GM18951 (cell line): ENCODE results near the gene NEO1.

Source experiments
- POLR2A ChIP-seq: IDR thresholded peaks from 4 replicates; pipeline ENCODE4 v1.6.1; 2011; ENCODE audit warnings: mild to moderate bottlenecking; ENCODE audit not compliant: insufficient read length, insufficient read depth; ENCODE audit errors: extremely low read depth
- in situ Hi-C: fragments of 300-500 bp; cut with MboI; formaldehyde crosslinking; loops from one replicate; pipeline ENCODE4 v1.12.0; 2022; ENCODE audit warnings: low sequenced_read_pairs, mixed read lengths, inconsistent platforms; ENCODE audit not compliant: unreplicated experiment

Gene NEO1

DNA sequence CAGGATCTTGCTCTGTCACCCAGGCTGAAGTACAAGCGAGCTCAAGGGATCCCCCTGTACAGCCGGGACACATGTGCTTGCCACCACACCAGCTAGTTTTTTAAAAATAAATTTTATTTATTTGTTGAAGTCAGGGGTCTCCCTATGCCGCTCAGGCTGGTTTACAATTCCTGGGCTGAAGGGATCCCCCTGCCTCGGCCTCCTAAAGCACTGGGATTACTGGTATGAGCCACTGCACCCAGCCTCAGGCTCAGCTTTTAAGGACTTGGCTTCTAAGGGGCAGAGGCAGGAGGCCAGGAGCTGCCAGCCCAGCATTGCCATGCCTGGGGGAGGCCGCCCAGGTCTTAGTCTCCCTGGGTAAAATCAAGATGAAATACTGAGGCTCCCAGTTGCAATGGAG, 279.2 kb downstream of the NEO1 start:
- in situ Hi-C loops = no loop called here
- TF ChIP-seq POLR2A = no peak

DNA sequence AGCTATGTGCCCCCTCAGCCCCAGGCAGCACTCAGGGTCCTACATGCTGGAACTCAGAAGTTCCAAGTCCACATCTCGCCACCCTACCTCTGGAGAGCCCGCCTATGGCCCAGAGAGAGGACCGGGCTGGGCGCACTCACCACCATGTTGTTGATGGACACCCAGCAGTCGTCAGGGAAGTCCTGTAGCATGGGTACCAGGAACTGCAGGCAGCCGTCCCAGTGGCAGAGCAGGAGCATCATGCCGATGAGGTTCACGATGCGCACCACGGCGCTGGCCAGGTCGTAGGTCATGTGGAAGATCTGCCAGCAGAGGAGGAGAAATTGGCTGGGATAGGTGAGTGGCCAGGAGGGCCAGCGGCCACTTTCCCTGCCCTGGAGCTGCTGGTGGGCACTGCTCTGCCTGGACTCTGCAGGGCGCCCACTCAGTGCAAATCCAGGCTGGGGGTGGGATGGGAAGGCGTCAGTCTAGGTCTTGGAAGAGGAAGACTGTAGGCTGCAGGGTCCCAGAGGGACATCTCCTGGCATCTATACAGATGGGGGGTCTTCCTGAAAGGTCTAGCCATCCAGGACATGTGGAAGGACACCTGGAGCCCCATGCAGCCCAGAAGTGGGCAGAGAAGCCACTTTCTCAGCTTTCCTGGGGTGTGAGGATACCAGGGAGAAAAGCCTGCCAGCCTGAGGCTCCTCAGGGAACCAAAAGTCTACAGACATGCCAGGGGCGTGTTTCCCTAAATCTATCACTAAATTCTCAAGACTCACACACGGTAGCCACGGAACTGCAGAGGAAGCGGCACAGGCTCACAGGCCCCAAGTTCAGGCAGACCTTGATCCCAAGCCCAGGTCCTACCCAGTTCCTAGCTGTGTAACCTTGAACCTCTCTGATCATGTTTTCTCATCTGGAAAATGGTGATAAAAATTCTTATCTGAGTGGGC, 280.0 kb downstream of the NEO1 start:
- in situ Hi-C loops = no loop called here
- no peak for TF ChIP-seq POLR2A

DNA sequence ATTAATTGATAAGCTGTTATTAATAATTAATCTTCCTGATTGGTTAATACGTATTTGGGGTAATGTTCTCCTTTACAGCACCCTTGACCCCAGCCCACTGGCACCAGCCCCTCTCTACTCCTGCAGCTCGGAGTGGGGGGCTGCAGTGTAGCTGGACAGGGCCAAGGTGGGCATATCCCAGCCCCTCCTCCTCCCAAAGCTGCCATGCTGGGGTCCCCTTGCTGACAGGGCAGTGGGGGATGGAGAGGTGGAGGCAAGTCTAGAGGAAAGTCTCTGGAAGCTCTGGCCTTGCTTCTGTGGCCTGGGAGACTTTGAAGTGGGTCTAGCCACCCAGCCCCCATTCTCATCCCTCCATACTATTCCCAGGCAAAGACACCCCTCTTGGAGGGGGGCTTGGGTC, 280.7 kb downstream of the NEO1 start:
- in situ Hi-C loops = no loop called here
- TF ChIP-seq POLR2A = no peak

DNA sequence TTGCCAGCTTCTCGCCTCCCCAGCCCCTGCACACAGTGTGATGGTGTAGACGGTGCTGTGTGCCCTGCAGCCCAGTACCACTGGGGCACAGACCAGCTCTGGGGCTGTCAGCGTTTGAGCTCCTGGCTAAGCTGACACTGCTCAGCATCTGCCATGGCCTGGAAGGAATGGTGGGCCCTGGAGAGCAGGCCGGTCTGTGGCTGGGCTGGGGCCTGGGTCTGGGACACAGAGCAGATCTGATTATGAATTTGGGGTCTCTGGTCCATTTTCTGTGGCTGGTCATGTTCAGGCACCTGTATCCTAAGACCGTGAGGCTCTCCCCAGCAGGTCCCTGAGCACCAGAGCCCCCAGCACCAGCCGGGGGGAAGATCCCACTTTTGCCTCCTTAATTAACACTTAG, 281.8 kb downstream of the NEO1 start:
- no peak for TF ChIP-seq POLR2A
- in situ Hi-C loops = no loop called here

DNA sequence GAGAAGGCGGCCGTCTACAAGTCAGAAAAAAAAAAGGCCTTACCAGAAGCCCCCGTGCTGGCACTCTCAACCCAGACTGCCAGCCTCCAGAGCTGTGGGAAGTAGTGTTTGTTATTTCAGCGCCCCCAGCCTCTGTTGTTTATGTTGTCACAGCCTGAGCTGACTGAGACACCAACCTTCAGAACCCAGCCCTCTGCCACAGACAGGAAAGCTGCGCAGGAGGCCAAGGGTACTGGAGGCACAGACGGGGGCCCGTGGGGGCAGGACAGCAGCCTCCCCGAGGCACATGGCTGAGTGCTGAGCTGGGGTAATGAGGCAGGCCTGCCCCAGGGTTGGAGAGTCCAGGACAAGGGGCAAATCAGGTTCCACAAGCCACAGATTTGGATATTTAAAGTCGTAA, 282.8 kb downstream of the NEO1 start:
- in situ Hi-C loops = no loop called here
- no peak for TF ChIP-seq POLR2A

DNA sequence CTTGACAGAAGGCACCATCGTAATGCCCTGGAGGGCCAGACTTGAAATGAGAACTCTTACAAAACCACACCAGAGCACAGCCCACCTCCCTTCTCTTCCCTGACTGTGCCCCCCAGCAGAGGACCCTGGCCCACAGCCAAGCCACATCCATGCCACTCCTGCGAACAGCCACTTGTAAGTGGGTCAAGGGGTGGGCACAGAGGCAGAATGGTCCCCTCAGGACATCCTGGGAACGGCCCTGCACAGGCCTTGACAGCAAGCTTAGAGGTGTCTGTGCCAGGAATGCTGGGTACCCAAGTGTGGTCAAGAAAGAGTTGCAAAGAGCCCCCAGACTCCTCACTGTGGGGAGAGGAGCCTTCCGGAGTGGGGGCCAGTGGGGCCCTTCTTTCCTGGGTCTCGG, 283.2 kb downstream of the NEO1 start:
- TF ChIP-seq POLR2A = no peak
- in situ Hi-C loops = no loop called here

DNA sequence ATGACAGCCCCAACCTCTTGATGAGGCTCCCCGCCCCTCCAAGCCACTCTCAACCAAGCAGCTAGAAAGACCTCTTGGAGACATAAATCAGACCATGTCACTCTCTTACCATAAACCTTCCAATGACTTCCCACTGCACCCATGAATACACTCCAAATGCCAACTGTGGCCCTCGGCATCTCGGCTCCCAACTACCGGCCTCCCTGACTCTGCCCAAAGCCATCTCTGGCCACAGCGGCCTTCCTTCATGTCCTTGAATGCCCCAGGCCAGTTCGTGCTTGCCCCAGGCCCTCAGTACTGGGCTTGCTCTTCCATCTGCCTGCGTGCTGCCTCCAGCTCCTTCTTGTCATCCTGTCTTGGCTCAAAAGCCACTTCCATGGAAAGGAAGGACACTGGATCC, 284.5 kb downstream of the NEO1 start:
- TF ChIP-seq POLR2A = no peak
- in situ Hi-C loops = no loop called here

DNA sequence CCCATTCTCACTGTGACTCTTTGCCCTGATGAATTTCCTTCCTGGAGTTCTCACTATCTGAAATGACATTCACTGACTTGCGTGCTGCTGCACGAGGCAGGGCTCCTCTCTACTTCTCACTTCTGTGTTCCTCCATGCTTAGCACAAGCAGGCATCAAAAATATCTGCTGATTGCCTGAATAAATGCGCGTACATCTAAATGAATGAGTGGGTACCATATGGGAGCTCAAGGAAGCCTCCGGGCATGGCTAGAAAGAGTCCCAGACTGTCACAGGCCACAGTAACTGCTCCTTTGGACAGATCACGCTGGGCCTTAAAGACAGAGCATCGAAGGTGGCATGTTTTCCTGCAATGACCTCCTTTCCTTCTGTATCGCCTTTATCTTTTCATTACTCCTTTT, 284.9 kb downstream of the NEO1 start:
- in situ Hi-C loops = no loop called here
- TF ChIP-seq POLR2A = no peak

DNA sequence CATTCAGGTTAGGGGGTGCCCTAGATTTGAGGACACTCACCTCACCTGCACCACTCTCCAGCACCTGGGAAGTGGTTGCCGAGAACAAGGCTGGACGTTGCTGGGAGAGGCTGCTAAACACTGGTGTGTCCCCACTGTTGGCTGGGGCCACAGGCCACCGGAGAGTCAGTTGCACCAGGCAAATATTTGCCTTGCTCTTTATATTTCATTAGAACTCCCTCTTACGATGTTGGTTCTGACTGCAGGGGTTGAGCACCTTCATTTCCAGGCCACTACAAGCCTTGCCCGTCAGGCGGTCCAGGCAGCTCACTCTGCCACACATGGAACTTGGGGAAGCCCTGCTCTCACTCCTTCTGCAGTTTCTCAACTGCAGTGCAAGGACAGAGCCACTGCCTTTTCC, 285.8 kb downstream of the NEO1 start:
- in situ Hi-C loops = no loop called here
- no peak for TF ChIP-seq POLR2A

DNA sequence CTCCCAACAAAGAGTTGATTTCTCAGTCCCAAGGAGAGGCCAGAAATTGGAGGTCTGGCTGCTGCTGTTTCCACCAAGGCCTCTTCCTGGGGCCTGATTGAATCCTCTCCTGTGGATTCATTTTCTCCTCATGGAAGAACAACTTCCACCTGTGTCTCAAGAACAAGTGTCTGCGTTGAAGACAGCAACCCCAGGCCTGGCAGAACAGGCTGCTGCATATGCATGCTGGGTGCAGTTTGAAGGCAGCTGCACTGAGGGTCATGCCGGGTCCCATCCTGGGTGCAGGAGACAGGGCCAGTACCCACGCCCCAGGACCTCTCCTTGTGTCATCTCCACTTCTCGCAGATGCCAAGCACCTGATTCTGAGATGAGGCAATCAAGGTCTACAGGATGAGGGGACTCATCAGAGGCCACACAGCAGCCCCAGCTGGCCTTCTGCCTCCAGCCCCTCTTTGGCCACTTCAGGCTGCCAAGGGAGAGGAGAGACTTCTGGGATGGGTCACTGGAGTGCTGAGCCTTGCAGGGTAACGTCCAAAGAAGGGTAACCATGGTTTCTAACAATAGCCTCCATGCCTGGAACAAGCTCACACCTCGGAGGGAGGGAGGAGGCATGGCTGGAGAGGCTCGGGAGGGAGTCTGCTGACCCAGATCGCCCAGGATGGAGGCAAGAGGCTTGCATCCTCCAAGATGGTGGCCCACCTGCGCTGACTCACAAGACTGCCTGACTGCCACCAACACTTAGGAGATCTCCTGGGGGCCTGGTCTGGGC, 286.5 kb downstream of the NEO1 start:
- TF ChIP-seq POLR2A = no peak
- in situ Hi-C loops = no loop called here

DNA sequence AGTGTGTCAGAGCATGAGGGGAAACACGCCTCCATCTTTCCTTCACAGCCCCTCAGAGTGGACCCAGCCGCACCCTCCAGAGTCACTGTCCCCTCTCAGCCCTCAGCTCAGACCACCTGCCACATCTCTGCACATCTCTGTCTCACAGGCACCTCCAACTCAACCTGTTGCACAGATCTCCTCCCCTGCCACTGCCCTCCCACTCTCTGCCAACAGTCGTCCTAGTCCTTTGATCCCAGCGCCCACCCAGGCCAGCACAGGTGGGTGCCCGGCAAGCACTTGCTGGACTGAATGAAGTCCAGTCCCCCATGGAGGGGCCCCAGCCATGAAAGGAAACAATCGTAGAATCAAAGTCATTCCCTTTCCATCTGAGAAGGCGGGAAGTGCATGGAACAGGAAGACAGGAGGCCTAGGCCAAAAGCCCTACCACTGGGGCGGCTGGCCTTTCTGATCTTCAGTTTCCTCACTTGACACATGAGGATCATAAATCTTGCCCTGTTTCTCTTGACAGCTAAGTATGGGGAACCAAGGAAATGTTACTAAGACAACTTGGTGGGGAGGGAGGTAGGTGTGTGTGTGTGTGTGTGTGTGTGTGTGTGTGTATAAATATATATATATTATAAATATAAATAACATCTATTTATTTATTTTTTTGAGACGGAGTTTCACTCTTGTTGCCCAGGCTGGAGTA, 288.4 kb downstream of the NEO1 start:
- in situ Hi-C loops = no loop called here
- no peak for TF ChIP-seq POLR2A

DNA sequence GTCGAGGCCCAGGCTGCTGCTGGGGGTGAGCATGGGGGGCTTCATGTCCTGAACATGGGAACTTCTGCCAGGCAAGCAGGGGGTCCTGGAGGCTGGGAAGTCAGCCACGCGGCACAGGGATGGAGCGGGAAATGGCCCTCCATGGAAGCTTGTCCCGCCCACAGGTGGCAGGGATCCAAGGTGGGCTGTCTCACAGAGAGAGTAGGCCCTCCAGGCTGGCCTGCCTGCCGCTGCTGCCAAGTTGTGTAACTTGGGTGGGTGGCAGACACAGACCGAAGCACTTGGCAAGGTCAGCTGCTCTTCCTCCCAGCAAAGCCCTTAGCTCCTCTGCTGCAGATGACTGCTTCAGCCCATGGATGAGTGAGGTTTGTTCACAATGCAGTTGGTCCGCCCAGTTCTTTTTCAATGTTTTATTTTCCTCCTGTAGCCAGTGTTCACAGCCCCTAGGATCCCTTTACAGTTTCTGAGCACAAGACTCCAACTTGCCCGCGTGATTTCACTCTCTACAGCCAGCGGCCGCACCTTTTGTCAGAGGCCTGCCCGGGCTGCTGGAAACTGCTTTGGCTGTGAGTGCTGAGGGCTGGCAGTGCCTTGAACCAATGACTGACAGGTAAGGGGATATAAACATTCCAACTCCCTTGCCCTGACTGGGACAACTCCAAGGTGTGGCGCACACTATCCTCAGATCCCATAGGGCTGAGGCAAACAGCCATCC, 289.8 kb downstream of the NEO1 start:
- no peak for TF ChIP-seq POLR2A
- in situ Hi-C loops = no loop called here

DNA sequence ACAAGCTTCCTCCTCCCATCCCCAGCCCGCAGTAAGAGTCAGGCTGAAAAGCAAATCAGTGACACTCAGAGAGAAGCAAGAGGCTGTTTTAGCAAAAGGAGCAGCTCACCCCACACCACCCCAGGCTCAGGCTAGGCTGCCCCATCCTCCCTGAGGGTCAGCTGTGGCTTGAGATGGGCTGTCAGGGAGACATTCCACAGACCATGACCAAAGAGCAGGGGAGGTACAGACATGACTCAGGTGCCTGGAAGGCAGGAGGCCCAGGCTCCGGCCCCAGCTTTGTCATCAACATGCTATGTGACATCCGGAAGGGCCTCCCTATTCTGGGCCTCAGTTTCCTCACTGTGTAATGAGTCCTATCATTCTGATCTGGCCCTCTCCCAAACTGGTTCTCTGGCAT, 291.8 kb downstream of the NEO1 start:
- in situ Hi-C loops = no loop called here
- no peak for TF ChIP-seq POLR2A
